Karpas-422 (cell line): ENCODE measurements around the gene ZNF627. TPM values are rescaled to one million over a fixed set of nuclear protein-coding genes. Genes with fewer than 3 reads are reported as not detected.

Source experiments
- DNase-seq: peaks from one replicate; pipeline ENCODE4 v3.0.0-alpha.2; 2015
- H2AFZ ChIP-seq: fragments of 200-600 bp; sonication (generic); 2 replicates; pipeline ENCODE4 v1.6.1; 2014; ENCODE audit warnings: antibody characterized with exemption, low read length, mixed read lengths
- H3K27ac ChIP-seq: fragments of 200-600 bp; sonication (generic); 2 replicates; pipeline ENCODE4 v1.5.1; 2014; ENCODE audit warnings: mild to moderate bottlenecking, low read length, moderate library complexity
- H3K27me3 ChIP-seq: fragments of 200-600 bp; sonication (generic); 2 replicates; pipeline ENCODE4 v1.6.1; 2014; ENCODE audit warnings: low read length, mixed read lengths
- H3K36me3 ChIP-seq: fragments of 200-600 bp; sonication (generic); 2 replicates; pipeline ENCODE4 v1.6.1; 2014; ENCODE audit warnings: low read length, mixed read lengths; ENCODE audit not compliant: insufficient read depth
- H3K4me1 ChIP-seq: fragments of 200-600 bp; sonication (generic); 2 replicates; pipeline ENCODE4 v1.6.1; 2014; ENCODE audit warnings: mild to moderate bottlenecking, low read length, mixed read lengths
- H3K4me2 ChIP-seq: fragments of 200-600 bp; sonication (generic); 2 replicates; pipeline ENCODE4 v1.6.1; 2014; ENCODE audit warnings: low read length, low read depth, mild to moderate bottlenecking; ENCODE audit not compliant: poor library complexity, severe bottlenecking
- H3K4me3 ChIP-seq: fragments of 200-600 bp; sonication (generic); 2 replicates; pipeline ENCODE4 v1.5.1; 2014; ENCODE audit warnings: mild to moderate bottlenecking, antibody characterized with exemption, low read length, mixed read lengths
- H3K79me2 ChIP-seq: fragments of 200-600 bp; sonication (generic); 2 replicates; pipeline ENCODE4 v1.6.1; 2014; ENCODE audit warnings: mild to moderate bottlenecking, low read length, mixed read lengths
- H3K9ac ChIP-seq: fragments of 200-600 bp; sonication (generic); 2 replicates; pipeline ENCODE4 v1.6.0; 2014; ENCODE audit warnings: low read length
- H3K9me2 ChIP-seq: fragments of 200-600 bp; sonication (generic), shearing (Covaris generic); replicated peaks from 2 replicates; pipeline ENCODE4 v1.6.0; 2014; ENCODE audit warnings: mild to moderate bottlenecking, low read length, moderate library complexity; ENCODE audit not compliant: insufficient read depth
- H3K9me3 ChIP-seq: fragments of 300-700, 200-600 bp; sonication (generic); 2 replicates; pipeline ENCODE4 v1.6.1; 2014; ENCODE audit warnings: low read length, mixed read lengths
- H4K20me1 ChIP-seq: fragments of 200-600 bp; sonication (generic); 2 replicates; pipeline ENCODE4 v1.6.1; 2014; ENCODE audit warnings: mild to moderate bottlenecking, antibody characterized with exemption, low read length, low read depth; ENCODE audit not compliant: insufficient read depth
- total RNA-seq: library from RNA; depleted of rRNA; stranded (reverse); fragments of >200 nt; shearing (Covaris generic); gene quantifications from 2 replicates; pipeline ENCODE4 v1.2.3, GENCODE V29; 2014; ENCODE audit warnings: low replicate concordance; rRNA removed

Gene ZNF627
- total RNA-seq, 1 experiment from 2014 or later: 27.7 TPM

DNA sequence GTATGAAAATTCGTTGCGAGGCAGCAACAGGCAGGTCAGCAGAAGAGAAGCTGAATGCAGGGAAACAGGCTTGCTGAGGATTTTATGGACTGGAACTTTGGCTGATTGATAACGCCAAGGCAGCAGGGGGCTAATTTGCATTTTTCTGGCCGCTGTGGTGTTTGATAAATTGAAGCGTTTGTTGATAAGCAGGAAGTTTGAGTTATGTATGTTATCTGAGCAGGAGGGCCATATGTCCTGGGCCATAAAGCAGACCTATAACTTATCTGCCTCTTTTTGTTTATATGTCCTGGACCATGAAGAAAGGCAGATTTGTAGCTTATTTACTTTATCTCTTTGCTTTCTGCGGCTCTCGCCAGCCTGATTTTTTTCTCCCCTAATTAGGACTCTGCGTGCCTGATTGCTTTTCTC lies 65.9 kb downstream of the ZNF627 start:
- Histone ChIP-seq H2AFZ (no peak overlapping the region), H3K9me2 (no peaks in the 10 kb centered on the region), H3K9ac (no peak overlapping the region), H4K20me1 (no peaks in the 10 kb centered on the region), H3K36me3 (no peaks in the 10 kb centered on the region), H3K4me2 (no peak overlapping the region), H3K4me3 (no peak overlapping the region), H3K27ac (no peak overlapping the region), H3K79me2 (no peaks in the 10 kb centered on the region), H3K27me3 (no peaks in the 10 kb centered on the region), H3K9me3 (no peaks in the 10 kb centered on the region), H3K4me1 (no peaks in the 10 kb centered on the region)
- no peak for DNase-seq

Other genes with a start within 250 kb of the ZNF627 start
- 0.43 and 0.67 TPM in 2 replicates for gene PLPPR2, start 242.1 kb upstream of the ZNF627 start, total RNA-seq
- gene SWSAP1, start 222.8 kb upstream of the ZNF627 start, total RNA-seq: 7.4 and 12.6 TPM in 2 replicates
- 8.5 and 16.7 TPM in 2 replicates for gene EPOR, start 213.2 kb upstream of the ZNF627 start, total RNA-seq
- 2.5 TPM in 1 of 2 replicates, not detected in the other for gene RGL3, start 178.2 kb upstream of the ZNF627 start, total RNA-seq
- gene ODAD3, start 162.4 kb upstream of the ZNF627 start, total RNA-seq: 0.32 TPM in 1 of 2 replicates, not detected in the other
- gene PRKCSH, start 161.8 kb upstream of the ZNF627 start, total RNA-seq: 77.3 and 90.4 TPM in 2 replicates
- gene ELAVL3, start 116.4 kb upstream of the ZNF627 start, total RNA-seq: not detected in 2 replicates
- 6.1 and 11.3 TPM in 2 replicates for gene ZNF653, start 91.6 kb upstream of the ZNF627 start, total RNA-seq
- gene ECSIT, start 68.3 kb upstream of the ZNF627 start, total RNA-seq: 59.8 and 86.0 TPM in 2 replicates
- gene CNN1, start 58.6 kb upstream of the ZNF627 start, total RNA-seq: not detected in 2 replicates
- gene ELOF1, start 38.3 kb upstream of the ZNF627 start, total RNA-seq: 52.5 and 84.1 TPM in 2 replicates
- 24.0 and 55.1 TPM in 2 replicates for gene ACP5, start 19.8 kb upstream of the ZNF627 start, total RNA-seq
- gene ZNF823, start 141.5 kb downstream of the ZNF627 start, total RNA-seq: 5.9 and 8.8 TPM in 2 replicates
- gene ZNF441, start 169.5 kb downstream of the ZNF627 start, total RNA-seq: 15.8 and 16.4 TPM in 2 replicates
- 2.2 and 3.1 TPM in 2 replicates for gene ZNF491, start 201.0 kb downstream of the ZNF627 start, total RNA-seq
- gene ZNF440, start 216.8 kb downstream of the ZNF627 start, total RNA-seq: 19.2 and 19.6 TPM in 2 replicates